ENCODE measurements around the gene MIER3. TPM values are rescaled to one million over a fixed set of nuclear protein-coding genes. Genes with fewer than 3 reads are reported as not detected.

The MIER3 gene
- total RNA-seq, 1 donor from 2014 or later = 10.8 TPM

- peak in 1 of 2 donors; percentile 31 for DNase-seq (ENCODE audit: low read depth in 2 of 2)
Measured at GRCh38 chr5:56900395-56900794, 51.5 kb downstream of the MIER3 start.

GRCh38 chr5:56898213-56898612 lies 53.7 kb downstream of the MIER3 start:
- DNase-seq (ENCODE audit: low read depth in 2 of 2) = no peak

GRCh38 chr5:56896763-56897162 lies 55.2 kb downstream of the MIER3 start:
- no peak for DNase-seq (ENCODE audit: low read depth in 2 of 2)

GRCh38 chr5:56893251-56893951 lies 58.5 kb downstream of the MIER3 start:
- no peak for DNase-seq (ENCODE audit: low read depth in 2 of 2)

GRCh38 chr5:56881571-56881970 lies 70.4 kb downstream of the MIER3 start:
- no peak for DNase-seq (ENCODE audit: low read depth in 2 of 2)

GRCh38 chr5:56876327-56876726 lies 75.6 kb downstream of the MIER3 start:
- DNase-seq (ENCODE audit: low read depth in 2 of 2) = no peak

GRCh38 chr5:56873056-56873455 lies 78.9 kb downstream of the MIER3 start:
- no peak for DNase-seq (ENCODE audit: low read depth in 2 of 2)

GRCh38 chr5:56871777-56872176 lies 80.1 kb downstream of the MIER3 start:
- no peak for DNase-seq (ENCODE audit: low read depth in 2 of 2)

Other genes with a start within 250 kb of the MIER3 start
- 35.2 and 69.5 TPM in 2 replicates for gene MAP3K1, start 136.6 kb downstream of the MIER3 start, total RNA-seq
- gene SETD9, start 42.5 kb downstream of the MIER3 start, total RNA-seq = 13.0 and 13.3 TPM in 2 replicates
- 40.3 and 44.5 TPM in 2 replicates for gene GPBP1, start 221.9 kb upstream of the MIER3 start, total RNA-seq